ENCODE data around the gene ATXN1. TPM values are rescaled to one million over a fixed set of nuclear protein-coding genes. Genes with fewer than 3 reads are reported as not detected.

ATXN1 gene
- total RNA-seq, 1 experiment from 2014 or later: 8.1 TPM

- no peak for ATAC-seq
- H3K27me3 Mint-ChIP-seq (ENCODE audit: low read depth): no peaks in the 10 kb centered on the region
- H3K4me3 Mint-ChIP-seq: no peak overlapping the region
- ChIA-PET POLR2A (no interaction called here), CTCF (interaction anchor here (0.6 to 1.6 kb wide), 5 partner anchors 8 to 334 kb away, joined by 3 to 10 read pairs (median 3); no protein-coding TSS in a partner anchor)
- H3K4me1 Mint-ChIP-seq: peaks cover 6% of the 10 kb centered on the region
- H3K9me3 Mint-ChIP-seq: peaks cover 5% of the 10 kb centered on the region
- DNase-seq (ENCODE audit: low spot score): no peak
- H3K36me3 Mint-ChIP-seq: no peaks in the 10 kb centered on the region; the same call in 1 of the 2 replicates
- TF ChIP-seq NR2C2 (CRISPR knock-in tag; IDR thresholded peaks at IDR 0.05): no peak
- TF ChIP-seq NFATC4 (CRISPR knock-in tag; IDR thresholded peaks at IDR 0.05): no peak
- TF ChIP-seq ZBTB21 (CRISPR knock-in tag; IDR thresholded peaks at IDR 0.05; ENCODE audit: borderline replicate concordance): no peak
- no peak for TF ChIP-seq MLX (CRISPR knock-in tag; IDR thresholded peaks at IDR 0.05)
- no peak for TF ChIP-seq ATF6 (CRISPR knock-in tag; IDR thresholded peaks at IDR 0.05)
- TF ChIP-seq SMAD3 (CRISPR knock-in tag; IDR thresholded peaks at IDR 0.05; ENCODE audit: borderline replicate concordance): no peak
- TF ChIP-seq GRHL2 (CRISPR knock-in tag; IDR thresholded peaks at IDR 0.05; ENCODE audit: insufficient replicate concordance, severe bottlenecking): no peak
- no peak for TF ChIP-seq GTF2I (CRISPR knock-in tag; conservative IDR thresholded peaks at IDR 0.05)
- TF ChIP-seq TP53 (CRISPR knock-in tag; IDR thresholded peaks at IDR 0.05): no peak
- TF ChIP-seq ZNF219 (CRISPR knock-in tag; IDR thresholded peaks at IDR 0.05; ENCODE audit: borderline replicate concordance): no peak
- TF ChIP-seq ZSCAN18 (CRISPR knock-in tag; IDR thresholded peaks at IDR 0.05): no peak
- H3K27ac Mint-ChIP-seq: peak overlapping the region; percentile 78
Observed at GRCh38 chr6:16504609-16505008, 256.7 kb downstream of the ATXN1 start.

- no peak for ATAC-seq
- H3K36me3 Mint-ChIP-seq: peaks cover 4% of the 10 kb centered on the region
- POLR2A ChIA-PET: no interaction called here
Observed at GRCh38 chr6:16503970-16504415, 257.3 kb downstream of the ATXN1 start.

More at GRCh38 chr6:16503970-16504415, 257.3 kb downstream of the ATXN1 start:
- peaks cover 11% of the 10 kb centered on the region for H3K9me3 Mint-ChIP-seq
- DNase-seq (ENCODE audit: low spot score): no peak
- H3K27me3 Mint-ChIP-seq (ENCODE audit: low read depth): no peaks in the 10 kb centered on the region
- H3K27ac Mint-ChIP-seq: no peak overlapping the region
- peaks cover 6% of the 10 kb centered on the region for H3K4me1 Mint-ChIP-seq
- no peak overlapping the region for H3K4me3 Mint-ChIP-seq
- TF ChIP-seq ZNF396 (CRISPR knock-in tag; IDR thresholded peaks at IDR 0.05; ENCODE audit: borderline replicate concordance): no peak
- no peak for TF ChIP-seq NR2C2 (CRISPR knock-in tag; IDR thresholded peaks at IDR 0.05)
- TF ChIP-seq SMAD4 (CRISPR knock-in tag; IDR thresholded peaks at IDR 0.05): no peak
- TF ChIP-seq SOX15 (CRISPR knock-in tag; IDR thresholded peaks at IDR 0.05): no peak
- no peak for TF ChIP-seq AFF4 (CRISPR knock-in tag; IDR thresholded peaks at IDR 0.05; ENCODE audit: borderline replicate concordance)
- TF ChIP-seq NFE2L1 (CRISPR knock-in tag; IDR thresholded peaks at IDR 0.05): no peak
- TF ChIP-seq ATF2 (CRISPR knock-in tag; IDR thresholded peaks at IDR 0.05; ENCODE audit: borderline replicate concordance, low read depth): no peak
- TF ChIP-seq MXD4 (CRISPR knock-in tag; IDR thresholded peaks at IDR 0.05; ENCODE audit: borderline replicate concordance): no peak
- TF ChIP-seq TP53 (CRISPR knock-in tag; IDR thresholded peaks at IDR 0.05): no peak
- TF ChIP-seq GTF2I (CRISPR knock-in tag; conservative IDR thresholded peaks at IDR 0.05): no peak
- no peak for TF ChIP-seq ZNF512 (CRISPR knock-in tag; IDR thresholded peaks at IDR 0.05; ENCODE audit: borderline replicate concordance)
- TF ChIP-seq ZNF121 (CRISPR knock-in tag; IDR thresholded peaks at IDR 0.05): no peak
- no peak for TF ChIP-seq TEAD1 (CRISPR knock-in tag; IDR thresholded peaks at IDR 0.05)
- no peak for TF ChIP-seq ZNF416 (CRISPR knock-in tag; IDR thresholded peaks at IDR 0.05)
- TF ChIP-seq NR3C1 (CRISPR knock-in tag; conservative IDR thresholded peaks at IDR 0.05; ENCODE audit: low read depth): no peak
- CTCF ChIA-PET: interaction anchor here (1.6 kb wide), 1 partner anchor 10 kb away, joined by 10 read pairs; no protein-coding TSS in a partner anchor

Data from WTC11 (cell line).